HEK293T (cell line): Measurements from ENCODE around the gene CMTM7.

Experiments used
- CTBP1 ChIP-seq: fragments of 450-650 bp; IDR thresholded peaks from 2 replicates; pipeline ENCODE4 v1.6.1; 2016; ENCODE audit warnings: borderline replicate concordance
- FOXM1 ChIP-seq: fragments of 450-650 bp; IDR thresholded peaks from 2 replicates; pipeline ENCODE4 v1.6.1; 2017; ENCODE audit warnings: mild to moderate bottlenecking, borderline replicate concordance
- SUZ12 ChIP-seq: fragments of 450-650 bp; IDR thresholded peaks from 2 replicates; pipeline ENCODE4 v1.6.1; 2016; ENCODE audit warnings: mild to moderate bottlenecking

- no peak for TF ChIP-seq FOXM1
- no peak for TF ChIP-seq SUZ12
- TF ChIP-seq CTBP1, result no peak
Measured at GRCh38 chr3:32387512-32387911, 4.1 kb upstream of the CMTM7 start.
